ENCODE measurements around the gene STK38.

Gene STK38

GRCh38 chr6:36548401-36548743 lies 1.1 kb upstream of the STK38 start:
- H3K4me3 ChIP-seq (replicated peaks; ENCODE audit: insufficient read depth, low read length) = no peak overlapping the region
- H3K27me3 ChIP-seq (ENCODE audit: insufficient read depth, poor library complexity, severe bottlenecking) = no peaks in the 10 kb centered on the region
- H3K27ac ChIP-seq (replicated peaks) = no peak overlapping the region
- no peak for DNase-seq (ENCODE audit: low read depth in 1 of 2, low spot score in 1 of 2)
- TF ChIP-seq POLR2AphosphoS5 (IDR thresholded peaks at IDR 0.05; ENCODE audit: low read depth) (no peak), REST (IDR thresholded peaks at IDR 0.05; ENCODE audit: insufficient replicate concordance, low read depth) (no peak), GABPA (IDR thresholded peaks at IDR 0.05; ENCODE audit: low read depth) (no peak), SPI1 (IDR thresholded peaks at IDR 0.05; ENCODE audit: borderline replicate concordance, low read depth) (no peak)
- TF ChIP-seq, protein P1, sequence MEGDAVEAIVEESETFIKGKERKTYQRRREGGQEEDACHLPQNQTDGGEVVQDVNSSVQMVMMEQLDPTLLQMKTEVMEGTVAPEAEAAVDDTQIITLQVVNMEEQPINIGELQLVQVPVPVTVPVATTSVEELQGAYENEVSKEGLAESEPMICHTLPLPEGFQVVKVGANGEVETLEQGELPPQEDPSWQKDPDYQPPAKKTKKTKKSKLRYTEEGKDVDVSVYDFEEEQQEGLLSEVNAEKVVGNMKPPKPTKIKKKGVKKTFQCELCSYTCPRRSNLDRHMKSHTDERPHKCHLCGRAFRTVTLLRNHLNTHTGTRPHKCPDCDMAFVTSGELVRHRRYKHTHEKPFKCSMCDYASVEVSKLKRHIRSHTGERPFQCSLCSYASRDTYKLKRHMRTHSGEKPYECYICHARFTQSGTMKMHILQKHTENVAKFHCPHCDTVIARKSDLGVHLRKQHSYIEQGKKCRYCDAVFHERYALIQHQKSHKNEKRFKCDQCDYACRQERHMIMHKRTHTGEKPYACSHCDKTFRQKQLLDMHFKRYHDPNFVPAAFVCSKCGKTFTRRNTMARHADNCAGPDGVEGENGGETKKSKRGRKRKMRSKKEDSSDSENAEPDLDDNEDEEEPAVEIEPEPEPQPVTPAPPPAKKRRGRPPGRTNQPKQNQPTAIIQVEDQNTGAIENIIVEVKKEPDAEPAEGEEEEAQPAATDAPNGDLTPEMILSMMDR (IDR thresholded peaks at IDR 0.05; ENCODE audit: insufficient read depth, low read length) = no peak

DNA sequence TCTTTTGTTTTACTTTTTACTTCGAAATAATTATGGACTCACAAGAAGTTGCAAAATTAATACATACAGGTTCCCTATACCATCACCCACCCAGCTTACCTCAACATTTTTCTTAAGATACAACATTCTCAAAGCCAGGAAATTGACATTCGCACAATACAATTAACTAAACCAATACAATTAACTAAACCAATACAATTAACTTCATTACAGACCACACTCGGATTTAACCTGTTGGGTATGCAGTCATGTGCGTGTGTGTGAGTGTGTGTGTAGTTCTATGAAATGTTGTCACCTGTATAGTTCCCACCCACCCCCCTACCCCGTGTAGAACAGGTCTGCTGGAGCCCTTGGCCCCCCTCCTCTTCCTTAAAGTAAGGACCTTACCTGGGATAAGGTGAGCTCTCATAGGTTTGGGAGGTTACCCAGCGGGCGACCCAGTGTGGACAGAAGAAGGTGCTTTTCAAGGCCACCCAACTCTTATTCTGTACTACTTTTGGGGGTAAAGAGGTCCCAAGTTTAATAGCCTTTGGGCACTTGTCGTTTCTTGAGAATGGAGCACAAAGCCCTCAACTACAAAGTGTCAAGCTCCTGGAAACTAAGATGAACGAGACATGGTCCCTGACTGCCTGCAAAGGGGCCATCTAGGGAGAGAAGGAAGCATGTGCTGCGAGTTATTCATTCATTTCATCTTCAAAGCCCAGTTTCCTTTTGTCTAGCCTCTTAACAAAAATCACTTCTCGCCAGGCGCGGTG lies 544 bp upstream of the STK38 start:
- peak overlapping the region; percentile 48 for H3K27ac ChIP-seq (replicated peaks)
- H3K27me3 ChIP-seq (ENCODE audit: insufficient read depth, poor library complexity, severe bottlenecking) = no peaks in the 10 kb centered on the region
- no peak for TF ChIP-seq SPI1 (IDR thresholded peaks at IDR 0.05; ENCODE audit: borderline replicate concordance, low read depth)
- no peak for TF ChIP-seq GABPA (IDR thresholded peaks at IDR 0.05; ENCODE audit: low read depth)
- no peak for TF ChIP-seq REST (IDR thresholded peaks at IDR 0.05; ENCODE audit: insufficient replicate concordance, low read depth)
- no peak for TF ChIP-seq POLR2AphosphoS5 (IDR thresholded peaks at IDR 0.05; ENCODE audit: low read depth)
- TF ChIP-seq, protein P1 (IDR thresholded peaks at IDR 0.05; ENCODE audit: insufficient read depth, low read length) = no peak
- no peak for DNase-seq (ENCODE audit: low read depth in 1 of 2, low spot score in 1 of 2)
- H3K4me3 ChIP-seq (replicated peaks; ENCODE audit: insufficient read depth, low read length) = no peak overlapping the region

DNA sequence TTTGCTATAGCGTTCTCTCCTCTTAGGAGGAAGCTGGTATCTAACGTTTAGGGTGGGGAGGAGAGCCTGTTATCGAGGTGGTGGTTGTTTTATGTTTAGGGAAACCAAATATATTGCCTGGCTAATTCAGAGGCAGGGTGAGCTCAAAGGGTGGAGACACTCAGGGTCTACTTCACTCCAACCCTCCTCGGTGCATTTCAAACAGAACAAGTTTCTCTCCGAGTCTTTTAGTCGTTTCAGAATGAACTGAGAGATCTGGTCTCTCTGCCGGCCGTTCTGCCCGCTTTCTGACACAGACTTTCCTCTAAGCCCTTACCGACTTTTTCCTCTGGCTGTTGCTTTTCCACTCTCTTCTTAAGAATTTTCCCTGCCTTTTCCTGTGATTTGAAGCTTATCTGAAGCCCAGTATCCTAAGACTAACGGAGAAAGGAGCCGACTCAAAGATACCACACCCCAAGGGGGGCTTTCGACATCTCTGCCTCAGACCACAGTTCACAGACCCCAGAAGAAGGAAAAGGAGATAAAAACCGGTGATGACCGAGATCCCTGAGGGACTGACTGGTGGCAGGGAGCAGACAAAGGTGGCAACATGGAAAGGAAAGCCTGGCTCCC lies 865 bp downstream of the STK38 start:
- TF ChIP-seq SPI1 (IDR thresholded peaks at IDR 0.05; ENCODE audit: borderline replicate concordance, low read depth) (no peak), GABPA (IDR thresholded peaks at IDR 0.05; ENCODE audit: low read depth) (no peak), POLR2AphosphoS5 (IDR thresholded peaks at IDR 0.05; ENCODE audit: low read depth) (no peak), REST (IDR thresholded peaks at IDR 0.05; ENCODE audit: insufficient replicate concordance, low read depth) (no peak)
- TF ChIP-seq, protein P1 (IDR thresholded peaks at IDR 0.05; ENCODE audit: insufficient read depth, low read length) = no peak
- no peak for DNase-seq (ENCODE audit: low read depth in 1 of 2, low spot score in 1 of 2)
- Histone ChIP-seq H3K27ac (replicated peaks) (peak overlapping the region; percentile 77), H3K27me3 (ENCODE audit: insufficient read depth, poor library complexity, severe bottlenecking) (no peaks in the 10 kb centered on the region), H3K4me3 (replicated peaks; ENCODE audit: insufficient read depth, low read length) (peak overlapping the region; percentile 90)
